Neural cell (in vitro differentiated cells): ENCODE data around the gene EFHB. TPM values are rescaled to one million over a fixed set of nuclear protein-coding genes. Genes with fewer than 3 reads are reported as not detected.

Source experiments
- H2AFZ ChIP-seq: fragments of 200-600, 300-800 bp; sonication (generic), shearing (Covaris generic); 2 replicates; pipeline ENCODE4 v1.6.0; 2014; ENCODE audit warnings: low read depth, mild to moderate bottlenecking, antibody characterized with exemption, low read length, moderate library complexity
- H3F3A ChIP-seq: fragments of 200-600 bp; shearing (Covaris generic); 2 replicates; pipeline ENCODE4 v1.6.1; 2016; ENCODE audit warnings: mild to moderate bottlenecking, moderate library complexity, mixed read lengths, antibody characterized with exemption, low read length; ENCODE audit not compliant: insufficient read depth, poor library complexity, severe bottlenecking
- H3K27ac ChIP-seq: fragments of 200-600, 300-800 bp; sonication (generic), shearing (Covaris generic); 2 replicates; pipeline ENCODE4 v1.5.1; 2014; ENCODE audit warnings: mild to moderate bottlenecking, low read length, moderate library complexity
- H3K27me3 ChIP-seq: fragments of 300-800, 200-600 bp; sonication (generic), shearing (Covaris generic); 2 replicates; pipeline ENCODE4 v1.6.0; 2014; ENCODE audit warnings: mild to moderate bottlenecking, low read depth, low read length, moderate library complexity; ENCODE audit not compliant: insufficient read depth
- H3K36me3 ChIP-seq: fragments of 300-800, 200-600 bp; sonication (generic), shearing (Covaris generic); 2 replicates; pipeline ENCODE4 v1.5.1; 2014; ENCODE audit warnings: mild to moderate bottlenecking, antibody characterized with exemption, low read length, moderate library complexity; ENCODE audit not compliant: insufficient read depth
- H3K4me2 ChIP-seq: fragments of 300-800, 200-600 bp; sonication (generic), shearing (Covaris generic); 2 replicates; pipeline ENCODE4 v1.6.0; 2014; ENCODE audit warnings: mild to moderate bottlenecking, low read length
- H3K4me3 ChIP-seq: fragments of 300-800, 200-600 bp; sonication (generic), shearing (Covaris generic); 2 replicates; pipeline ENCODE4 v1.5.1; 2014; ENCODE audit warnings: mild to moderate bottlenecking, low read length, moderate library complexity
- H3K79me2 ChIP-seq: fragments of 200-600 bp; shearing (Covaris generic); replicated peaks from 2 replicates; pipeline ENCODE4 v1.6.0; 2014; ENCODE audit warnings: mild to moderate bottlenecking, low read length, moderate library complexity; ENCODE audit not compliant: insufficient read depth
- H3K9ac ChIP-seq: fragments of 300-800, 200-600 bp; sonication (generic), shearing (Covaris generic); 2 replicates; pipeline ENCODE4 v1.6.1; 2016; ENCODE audit warnings: mild to moderate bottlenecking, low read length, mixed read lengths
- H3K9me2 ChIP-seq: fragments of 200-600 bp; shearing (Covaris generic); 2 replicates; pipeline ENCODE4 v1.6.1; 2016; ENCODE audit warnings: mild to moderate bottlenecking, low read length, mixed read lengths; ENCODE audit not compliant: insufficient read depth
- H3K9me3 ChIP-seq: fragments of 200-600, 300-800 bp; sonication (generic), shearing (Covaris generic); 2 replicates; pipeline ENCODE4 v1.6.1; 2016; ENCODE audit warnings: mild to moderate bottlenecking, mixed run types, low read length, moderate library complexity, mixed read lengths
- H4K20me1 ChIP-seq: fragments of 200-600 bp; shearing (Covaris generic); 2 replicates; pipeline ENCODE4 v1.6.1; 2016; ENCODE audit warnings: mild to moderate bottlenecking, mixed run types; ENCODE audit not compliant: insufficient read depth
- EP300 ChIP-seq: fragments of 450-650 bp; conservative IDR thresholded peaks from 2 replicates; pipeline ENCODE4 v1.6.1; 2014; ENCODE audit warnings: antibody characterized with exemption, mild to moderate bottlenecking, moderate library complexity; ENCODE audit not compliant: poor library complexity, severe bottlenecking
- EZH2 ChIP-seq: fragments of 200-600, 300-800 bp; shearing (Covaris generic), sonication (generic); IDR thresholded peaks from 2 replicates; pipeline ENCODE4 v1.6.1; 2014; ENCODE audit warnings: antibody characterized with exemption, low read length, borderline replicate concordance, mild to moderate bottlenecking; ENCODE audit not compliant: insufficient read depth, poor library complexity, severe bottlenecking
- MXI1 ChIP-seq: fragments of 450-650 bp; conservative IDR thresholded peaks from 2 replicates; pipeline ENCODE4 v1.6.1; 2014; ENCODE audit warnings: antibody characterized with exemption, mild to moderate bottlenecking; ENCODE audit not compliant: poor library complexity, severe bottlenecking
- POLR2AphosphoS5 ChIP-seq: IDR thresholded peaks from 2 replicates; pipeline ENCODE4 v1.6.1; 2012
- RAD21 ChIP-seq: fragments of 450-650 bp; conservative IDR thresholded peaks from 2 replicates; pipeline ENCODE4 v1.6.1; 2014; ENCODE audit warnings: antibody characterized with exemption, mild to moderate bottlenecking, moderate library complexity
- SMC3 ChIP-seq: fragments of 450-650 bp; conservative IDR thresholded peaks from 2 replicates; pipeline ENCODE4 v1.6.1; 2014; ENCODE audit warnings: antibody characterized with exemption, mild to moderate bottlenecking, moderate library complexity; ENCODE audit not compliant: poor library complexity
- TAF1 ChIP-seq: IDR thresholded peaks from 2 replicates; pipeline ENCODE4 v1.6.1; 2012; ENCODE audit warnings: low read depth
- polyA plus RNA-seq: library from polyadenylated mRNA; depleted of rRNA; stranded (reverse); fragments of >200 nt; gene quantifications from 2 replicates; pipeline ENCODE4 v1.2.3, GENCODE V29; 2014
- TF ChIP-seq, protein P1 (sequence below): IDR thresholded peaks from 2 replicates; pipeline ENCODE4 v1.6.1; 2012; ENCODE audit warnings: borderline replicate concordance
- TF ChIP-seq, protein P2 (sequence below): fragments of 450-650 bp; IDR thresholded peaks from 2 replicates; pipeline ENCODE4 v1.5.1; 2014; ENCODE audit warnings: antibody characterized with exemption, mild to moderate bottlenecking, moderate library complexity; ENCODE audit not compliant: poor library complexity, severe bottlenecking

Gene EFHB
- polyA plus RNA-seq, 1 donor from 2014 or later, result 4.3 TPM

- Histone ChIP-seq H3F3A (no peaks in the 10 kb centered on the region), H3K9me3 (no peaks in the 10 kb centered on the region), H3K36me3 (no peaks in the 10 kb centered on the region), H3K79me2 (no peaks in the 10 kb centered on the region), H3K9me2 (no peaks in the 10 kb centered on the region), H3K4me2 (no peak overlapping the region), H3K9ac (no peak overlapping the region), H3K27ac (no peak overlapping the region), H2AFZ (no peak overlapping the region), H4K20me1 (no peaks in the 10 kb centered on the region), H3K4me3 (no peak overlapping the region), H3K27me3 (no peaks in the 10 kb centered on the region)
- TF ChIP-seq MXI1, result no peak
- no peak for TF ChIP-seq TAF1
- no peak for TF ChIP-seq EP300
- TF ChIP-seq, protein P1, sequence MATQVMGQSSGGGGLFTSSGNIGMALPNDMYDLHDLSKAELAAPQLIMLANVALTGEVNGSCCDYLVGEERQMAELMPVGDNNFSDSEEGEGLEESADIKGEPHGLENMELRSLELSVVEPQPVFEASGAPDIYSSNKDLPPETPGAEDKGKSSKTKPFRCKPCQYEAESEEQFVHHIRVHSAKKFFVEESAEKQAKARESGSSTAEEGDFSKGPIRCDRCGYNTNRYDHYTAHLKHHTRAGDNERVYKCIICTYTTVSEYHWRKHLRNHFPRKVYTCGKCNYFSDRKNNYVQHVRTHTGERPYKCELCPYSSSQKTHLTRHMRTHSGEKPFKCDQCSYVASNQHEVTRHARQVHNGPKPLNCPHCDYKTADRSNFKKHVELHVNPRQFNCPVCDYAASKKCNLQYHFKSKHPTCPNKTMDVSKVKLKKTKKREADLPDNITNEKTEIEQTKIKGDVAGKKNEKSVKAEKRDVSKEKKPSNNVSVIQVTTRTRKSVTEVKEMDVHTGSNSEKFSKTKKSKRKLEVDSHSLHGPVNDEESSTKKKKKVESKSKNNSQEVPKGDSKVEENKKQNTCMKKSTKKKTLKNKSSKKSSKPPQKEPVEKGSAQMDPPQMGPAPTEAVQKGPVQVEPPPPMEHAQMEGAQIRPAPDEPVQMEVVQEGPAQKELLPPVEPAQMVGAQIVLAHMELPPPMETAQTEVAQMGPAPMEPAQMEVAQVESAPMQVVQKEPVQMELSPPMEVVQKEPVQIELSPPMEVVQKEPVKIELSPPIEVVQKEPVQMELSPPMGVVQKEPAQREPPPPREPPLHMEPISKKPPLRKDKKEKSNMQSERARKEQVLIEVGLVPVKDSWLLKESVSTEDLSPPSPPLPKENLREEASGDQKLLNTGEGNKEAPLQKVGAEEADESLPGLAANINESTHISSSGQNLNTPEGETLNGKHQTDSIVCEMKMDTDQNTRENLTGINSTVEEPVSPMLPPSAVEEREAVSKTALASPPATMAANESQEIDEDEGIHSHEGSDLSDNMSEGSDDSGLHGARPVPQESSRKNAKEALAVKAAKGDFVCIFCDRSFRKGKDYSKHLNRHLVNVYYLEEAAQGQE, result no peak
- TF ChIP-seq POLR2AphosphoS5, result no peak
- TF ChIP-seq, protein P2, sequence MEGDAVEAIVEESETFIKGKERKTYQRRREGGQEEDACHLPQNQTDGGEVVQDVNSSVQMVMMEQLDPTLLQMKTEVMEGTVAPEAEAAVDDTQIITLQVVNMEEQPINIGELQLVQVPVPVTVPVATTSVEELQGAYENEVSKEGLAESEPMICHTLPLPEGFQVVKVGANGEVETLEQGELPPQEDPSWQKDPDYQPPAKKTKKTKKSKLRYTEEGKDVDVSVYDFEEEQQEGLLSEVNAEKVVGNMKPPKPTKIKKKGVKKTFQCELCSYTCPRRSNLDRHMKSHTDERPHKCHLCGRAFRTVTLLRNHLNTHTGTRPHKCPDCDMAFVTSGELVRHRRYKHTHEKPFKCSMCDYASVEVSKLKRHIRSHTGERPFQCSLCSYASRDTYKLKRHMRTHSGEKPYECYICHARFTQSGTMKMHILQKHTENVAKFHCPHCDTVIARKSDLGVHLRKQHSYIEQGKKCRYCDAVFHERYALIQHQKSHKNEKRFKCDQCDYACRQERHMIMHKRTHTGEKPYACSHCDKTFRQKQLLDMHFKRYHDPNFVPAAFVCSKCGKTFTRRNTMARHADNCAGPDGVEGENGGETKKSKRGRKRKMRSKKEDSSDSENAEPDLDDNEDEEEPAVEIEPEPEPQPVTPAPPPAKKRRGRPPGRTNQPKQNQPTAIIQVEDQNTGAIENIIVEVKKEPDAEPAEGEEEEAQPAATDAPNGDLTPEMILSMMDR, result no peak
- TF ChIP-seq RAD21, result no peak
- TF ChIP-seq EZH2, result no peak
- no peak for TF ChIP-seq SMC3
Measured at GRCh38 chr3:19932422-19932821, 1.6 kb downstream of the EFHB start.

GRCh38 chr3:19931767-19932188, 2.2 kb downstream of the EFHB start:
- TF ChIP-seq SMC3 (no peak), MXI1 (no peak), RAD21 (no peak), EZH2 (no peak), POLR2AphosphoS5 (no peak), EP300 (no peak), TAF1 (no peak)
- TF ChIP-seq, protein P2, result no peak
- TF ChIP-seq, protein P1, result no peak
- Histone ChIP-seq H3K9me2 (no peaks in the 10 kb centered on the region), H3F3A (no peaks in the 10 kb centered on the region), H3K9ac (no peak overlapping the region), H3K4me3 (no peak overlapping the region), H3K27me3 (no peaks in the 10 kb centered on the region), H3K79me2 (no peaks in the 10 kb centered on the region), H4K20me1 (no peaks in the 10 kb centered on the region), H3K4me2 (no peak overlapping the region), H3K9me3 (no peaks in the 10 kb centered on the region), H3K27ac (no peak overlapping the region), H2AFZ (no peak overlapping the region), H3K36me3 (no peaks in the 10 kb centered on the region)
